ENCODE measurements around the gene MFN2.

GRCh38 chr1:12026586-12026985, 46.3 kb downstream of the MFN2 start:
- no peak for TF ChIP-seq SMC3 (conservative IDR thresholded peaks at IDR 0.05; ENCODE audit: poor library complexity)
- TF ChIP-seq EP300 (conservative IDR thresholded peaks at IDR 0.05; ENCODE audit: poor library complexity, severe bottlenecking): no peak
- TF ChIP-seq CTCF (IDR thresholded peaks at IDR 0.05; ENCODE audit: poor library complexity, severe bottlenecking): no peak
- TF ChIP-seq RAD21 (conservative IDR thresholded peaks at IDR 0.05): no peak

All from neural cell (in vitro differentiated cells).